Esophagus (tissue), 2 donors: Measurements from ENCODE around the gene CCR2. TPM values are rescaled to one million over a fixed set of nuclear protein-coding genes. Genes with fewer than 3 reads are reported as not detected.
"Not testable (repeated sequence)": the region's sequence is repeated elsewhere in the genome, so short reads cannot be mapped to it uniquely, and the experiment has no call there.

Experiments used
- H3K27ac ChIP-seq, 2 donors: one replicate each; pipeline ENCODE4 v1.5.1; 2013; ENCODE audit warnings: low read depth in 2 of 2, mild to moderate bottlenecking in 2 of 2, inconsistent platforms in 1 of 2, low read length in 1 of 2, moderate library complexity in 1 of 2
- H3K27me3 ChIP-seq, 2 donors: one replicate each; pipeline ENCODE4 v1.6.1; 2013; ENCODE audit warnings: low read length in 2 of 2, control low read depth in 1 of 2, mild to moderate bottlenecking in 1 of 2; ENCODE audit not compliant: insufficient read depth in 2 of 2, control insufficient read depth in 1 of 2
- H3K36me3 ChIP-seq, 2 donors: one replicate each; pipeline ENCODE4 v1.6.1; 2013; ENCODE audit warnings: low read length in 1 of 2; ENCODE audit not compliant: control insufficient read depth in 2 of 2, insufficient read depth in 2 of 2
- H3K4me1 ChIP-seq, 2 donors: one replicate each; pipeline ENCODE4 v1.6.1; 2013; ENCODE audit warnings: low read length in 1 of 2; ENCODE audit not compliant: control insufficient read depth in 2 of 2, insufficient read depth in 2 of 2
- H3K4me3 ChIP-seq, 2 donors: one replicate each; pipeline ENCODE4 v1.5.1; 2013; ENCODE audit warnings: low read length in 2 of 2, mild to moderate bottlenecking in 2 of 2, low read depth in 1 of 2, moderate library complexity in 1 of 2
- H3K9me3 ChIP-seq, 2 donors: one replicate each; pipeline ENCODE4 v1.6.1; 2013; ENCODE audit warnings: mild to moderate bottlenecking in 2 of 2, low read depth in 1 of 2, low read length in 1 of 2, moderate library complexity in 1 of 2; ENCODE audit not compliant: control insufficient read depth in 2 of 2, insufficient read depth in 1 of 2
- WGBS, 2 donors: extraction: QIAGEN DNeasy Blood & Tissue Kit; methylation state at CpG; one replicate each; pipeline ENCODE4 v1.1.7; 2013; 5-methylcytosine and 5-hydroxymethylcytosine counted together
- polyA plus RNA-seq, 2 donors: library from polyadenylated mRNA; stranded (reverse); fragments of 200-250 nt; gene quantifications; one replicate each; pipeline ENCODE4 v1.2.3, GENCODE V29; 2013
- donor health status: healthy with polysubstance abuse.
- donor health status: Bipolar disorder and iron deficiency.

Gene CCR2
- polyA plus RNA-seq, 2 donors = 0.24 to 0.39 TPM

DNA sequence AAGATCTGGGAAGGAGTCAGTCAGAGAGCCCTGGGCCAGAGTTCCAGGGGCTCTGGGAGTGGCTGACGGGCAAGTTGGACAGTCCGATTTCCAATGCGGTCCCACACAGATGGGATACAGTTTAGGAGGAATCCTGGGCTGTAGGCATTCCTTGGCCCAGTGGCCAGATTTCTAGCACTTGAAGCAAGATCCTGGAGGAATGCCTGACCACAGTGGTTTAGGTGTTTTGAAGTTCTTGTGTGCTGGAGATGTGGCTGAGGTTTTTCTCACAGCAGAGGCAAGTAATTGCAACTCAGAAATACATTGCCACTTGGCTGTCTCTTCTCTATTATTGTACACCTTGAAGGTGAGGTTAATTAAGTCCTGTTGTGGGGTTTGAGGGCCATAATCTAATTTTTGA lies 23.2 kb upstream of the CCR2 start:
- not testable (repeated sequence) for H3K36me3 ChIP-seq, H3K27ac ChIP-seq, H3K9me3 ChIP-seq, H3K27me3 ChIP-seq, H3K4me3 ChIP-seq, H3K4me1 ChIP-seq
- 84 to 100% methylated on average over 3 of the region's 3 CpGs for WGBS, 2 donors

- no peaks in the 10 kb centered on the region for H3K4me1 ChIP-seq
- H3K27ac ChIP-seq = no peak overlapping the region
- H3K9me3 ChIP-seq = peaks cover 2 to 5% of the 10 kb centered on the region in 2 donors
- peaks cover 0 to 2% of the 10 kb centered on the region in 2 donors for H3K27me3 ChIP-seq
- no peak overlapping the region for H3K4me3 ChIP-seq
- WGBS, 2 donors = 36 to 38% methylated on average over 4 of the region's 4 CpGs
- no peaks in the 10 kb centered on the region for H3K36me3 ChIP-seq
Observed at GRCh38 chr3:46334741-46335478, 19.0 kb upstream of the CCR2 start.

GRCh38 chr3:46335541-46335940 lies 18.4 kb upstream of the CCR2 start:
- peaks cover 2 to 5% of the 10 kb centered on the region in 2 donors for H3K9me3 ChIP-seq
- H3K27me3 ChIP-seq = peaks cover 0 to 2% of the 10 kb centered on the region in 2 donors
- WGBS, 2 donors = 61 to 65% methylated on average over 3 of the region's 3 CpGs
- no peak overlapping the region for H3K4me3 ChIP-seq
- H3K36me3 ChIP-seq = no peaks in the 10 kb centered on the region
- H3K4me1 ChIP-seq = no peaks in the 10 kb centered on the region
- no peak overlapping the region for H3K27ac ChIP-seq

GRCh38 chr3:46337911-46338310 lies 16.0 kb upstream of the CCR2 start:
- peaks cover 0 to 2% of the 10 kb centered on the region in 2 donors for H3K27me3 ChIP-seq
- no peak overlapping the region for H3K27ac ChIP-seq
- H3K36me3 ChIP-seq = no peaks in the 10 kb centered on the region
- peaks cover 2 to 5% of the 10 kb centered on the region in 2 donors for H3K9me3 ChIP-seq
- no peaks in the 10 kb centered on the region for H3K4me1 ChIP-seq
- no peak overlapping the region for H3K4me3 ChIP-seq

GRCh38 chr3:46338840-46339239 lies 15.1 kb upstream of the CCR2 start:
- H3K9me3 ChIP-seq = peaks cover 2 to 5% of the 10 kb centered on the region in 2 donors
- 80 to 99% methylated on average over 1 of the region's 1 CpG for WGBS, 2 donors
- peaks cover 0 to 2% of the 10 kb centered on the region in 2 donors for H3K27me3 ChIP-seq
- H3K36me3 ChIP-seq = no peaks in the 10 kb centered on the region
- no peak overlapping the region for H3K4me3 ChIP-seq
- H3K4me1 ChIP-seq = no peaks in the 10 kb centered on the region
- no peak overlapping the region for H3K27ac ChIP-seq

DNA sequence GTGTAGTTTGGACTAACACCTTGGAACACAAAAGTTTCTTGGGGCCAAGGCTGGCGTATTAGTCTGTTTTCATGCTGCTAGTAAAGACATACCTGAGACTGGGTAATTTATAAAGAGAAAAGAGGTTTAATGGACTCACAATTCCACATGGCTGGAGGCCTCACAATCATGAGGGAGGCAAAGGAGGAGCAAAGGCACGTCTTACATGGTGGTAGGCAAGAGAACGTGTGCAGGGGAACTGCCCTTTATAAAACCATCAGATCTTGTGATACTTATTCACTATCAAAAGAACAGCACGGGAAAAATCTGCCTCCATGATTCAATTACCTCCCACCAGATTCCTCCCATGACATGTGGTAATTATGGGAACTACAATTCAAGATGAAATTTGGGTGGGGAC lies 9.4 kb upstream of the CCR2 start:
- H3K9me3 ChIP-seq = no peaks in the 10 kb centered on the region
- H3K36me3 ChIP-seq = no peaks in the 10 kb centered on the region
- WGBS, 2 donors = 79 to 83% methylated on average over 4 of the region's 4 CpGs
- H3K27ac ChIP-seq = no peak overlapping the region
- H3K27me3 ChIP-seq = no peaks in the 10 kb centered on the region
- H3K4me1 ChIP-seq = no peaks in the 10 kb centered on the region
- no peak overlapping the region for H3K4me3 ChIP-seq

- Histone ChIP-seq H3K9me3 (no peaks in the 10 kb centered on the region), H3K36me3 (no peaks in the 10 kb centered on the region), H3K4me1 (no peaks in the 10 kb centered on the region), H3K27ac (no peak overlapping the region), H3K27me3 (peaks cover 0 to 2% of the 10 kb centered on the region in 2 donors), H3K4me3 (no peak overlapping the region)
- WGBS, 2 donors = 84 to 89% methylated on average over 3 of the region's 3 CpGs
Observed at GRCh38 chr3:46348823-46349482, 5.0 kb upstream of the CCR2 start.

DNA sequence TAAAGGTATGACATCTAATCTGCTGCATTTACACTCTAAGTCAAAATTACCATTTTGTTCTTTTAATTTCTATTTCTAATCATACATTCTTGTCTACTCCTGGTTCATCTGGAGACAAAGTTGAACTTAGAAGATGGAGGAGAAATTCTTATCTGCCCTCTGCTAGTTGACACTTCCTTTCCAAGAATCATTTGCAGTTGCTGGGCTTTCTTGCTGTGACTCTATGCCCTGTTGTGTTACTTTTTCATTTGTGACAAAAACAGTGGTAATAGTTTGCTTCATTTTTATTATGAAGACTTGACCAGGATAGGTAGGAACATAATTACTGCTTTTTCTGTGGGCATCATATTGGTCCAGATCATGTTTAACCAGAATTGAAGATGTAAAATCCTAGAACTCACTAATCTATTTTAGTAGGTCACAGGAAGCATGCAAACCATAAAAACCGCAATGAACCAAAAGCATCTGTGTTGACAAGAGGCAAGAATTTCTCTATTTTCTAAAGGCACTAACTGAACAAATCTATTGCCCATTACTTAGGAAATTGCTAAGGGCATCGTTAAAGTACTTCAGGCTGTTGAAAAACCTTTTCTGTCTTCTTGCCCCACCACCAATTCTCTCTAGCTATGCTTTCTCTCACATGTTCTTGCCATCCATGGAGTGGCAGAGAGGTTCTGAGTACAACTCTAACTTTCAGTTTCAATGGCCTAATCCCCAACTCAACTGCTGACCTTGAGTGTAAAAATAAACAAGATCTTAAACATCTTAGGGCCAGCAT lies 4.2 kb upstream of the CCR2 start:
- Histone ChIP-seq H3K27me3 (peaks cover 0 to 2% of the 10 kb centered on the region in 2 donors), H3K4me1 (no peaks in the 10 kb centered on the region), H3K9me3 (no peaks in the 10 kb centered on the region), H3K27ac (no peak overlapping the region), H3K4me3 (no peak overlapping the region), H3K36me3 (no peaks in the 10 kb centered on the region)
- WGBS, 2 donors = 60 to 80% methylated on average over 2 of the region's 2 CpGs

- H3K36me3 ChIP-seq = no peaks in the 10 kb centered on the region
- 61 to 64% methylated on average over 1 of the region's 1 CpG for WGBS, 2 donors
- H3K27ac ChIP-seq = peak overlapping the region in 1 of 2 donors; percentile 22
- H3K4me3 ChIP-seq = no peak overlapping the region
- no peaks in the 10 kb centered on the region for H3K9me3 ChIP-seq
- no peaks in the 10 kb centered on the region for H3K4me1 ChIP-seq
- peaks cover 0 to 2% of the 10 kb centered on the region in 2 donors for H3K27me3 ChIP-seq
Observed at GRCh38 chr3:46350262-46350565, 3.7 kb upstream of the CCR2 start.
